ENCODE measurements around the gene NFIA.

GRCh38 chr1:61080413-61081143 lies 1.8 kb upstream of the NFIA start:
- TF ChIP-seq KLF8 (tag by site-specific recombination; IDR thresholded peaks at IDR 0.05) (no peak), ZNF221 (tag by site-specific recombination; IDR thresholded peaks at IDR 0.05; ENCODE audit: borderline replicate concordance) (no peak), CTCF (tag by site-specific recombination; IDR thresholded peaks at IDR 0.05) (no peak), SALL2 (tag by site-specific recombination; IDR thresholded peaks at IDR 0.05; ENCODE audit: borderline replicate concordance) (no peak), ZNF239 (tag by site-specific recombination; IDR thresholded peaks at IDR 0.05) (no peak), ZNF624 (tag by site-specific recombination; IDR thresholded peaks at IDR 0.05) (no peak), ZNF792 (tag by site-specific recombination; IDR thresholded peaks at IDR 0.05) (no peak), GLIS2 (tag by site-specific recombination; IDR thresholded peaks at IDR 0.05) (no peak), GLI4 (tag by site-specific recombination; IDR thresholded peaks at IDR 0.05) (no peak), REST (tag by site-specific recombination; IDR thresholded peaks at IDR 0.05) (no peak)
- TF ChIP-seq, protein P1, sequence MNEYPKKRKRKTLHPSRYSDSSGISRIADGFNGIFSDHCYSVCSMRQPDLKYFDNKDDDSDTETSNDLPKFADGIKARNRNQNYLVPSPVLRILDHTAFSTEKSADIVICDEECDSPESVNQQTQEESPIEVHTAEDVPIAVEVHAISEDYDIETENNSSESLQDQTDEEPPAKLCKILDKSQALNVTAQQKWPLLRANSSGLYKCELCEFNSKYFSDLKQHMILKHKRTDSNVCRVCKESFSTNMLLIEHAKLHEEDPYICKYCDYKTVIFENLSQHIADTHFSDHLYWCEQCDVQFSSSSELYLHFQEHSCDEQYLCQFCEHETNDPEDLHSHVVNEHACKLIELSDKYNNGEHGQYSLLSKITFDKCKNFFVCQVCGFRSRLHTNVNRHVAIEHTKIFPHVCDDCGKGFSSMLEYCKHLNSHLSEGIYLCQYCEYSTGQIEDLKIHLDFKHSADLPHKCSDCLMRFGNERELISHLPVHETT (tag by site-specific recombination; IDR thresholded peaks at IDR 0.05): no peak

All from HEK293 (cell line).